ENCODE data around the gene CASP14. TPM values are rescaled to one million over a fixed set of nuclear protein-coding genes. Genes with fewer than 3 reads are reported as not detected.

The CASP14 gene
- total RNA-seq, 1 experiment from 2014 or later, result not detected

DNA sequence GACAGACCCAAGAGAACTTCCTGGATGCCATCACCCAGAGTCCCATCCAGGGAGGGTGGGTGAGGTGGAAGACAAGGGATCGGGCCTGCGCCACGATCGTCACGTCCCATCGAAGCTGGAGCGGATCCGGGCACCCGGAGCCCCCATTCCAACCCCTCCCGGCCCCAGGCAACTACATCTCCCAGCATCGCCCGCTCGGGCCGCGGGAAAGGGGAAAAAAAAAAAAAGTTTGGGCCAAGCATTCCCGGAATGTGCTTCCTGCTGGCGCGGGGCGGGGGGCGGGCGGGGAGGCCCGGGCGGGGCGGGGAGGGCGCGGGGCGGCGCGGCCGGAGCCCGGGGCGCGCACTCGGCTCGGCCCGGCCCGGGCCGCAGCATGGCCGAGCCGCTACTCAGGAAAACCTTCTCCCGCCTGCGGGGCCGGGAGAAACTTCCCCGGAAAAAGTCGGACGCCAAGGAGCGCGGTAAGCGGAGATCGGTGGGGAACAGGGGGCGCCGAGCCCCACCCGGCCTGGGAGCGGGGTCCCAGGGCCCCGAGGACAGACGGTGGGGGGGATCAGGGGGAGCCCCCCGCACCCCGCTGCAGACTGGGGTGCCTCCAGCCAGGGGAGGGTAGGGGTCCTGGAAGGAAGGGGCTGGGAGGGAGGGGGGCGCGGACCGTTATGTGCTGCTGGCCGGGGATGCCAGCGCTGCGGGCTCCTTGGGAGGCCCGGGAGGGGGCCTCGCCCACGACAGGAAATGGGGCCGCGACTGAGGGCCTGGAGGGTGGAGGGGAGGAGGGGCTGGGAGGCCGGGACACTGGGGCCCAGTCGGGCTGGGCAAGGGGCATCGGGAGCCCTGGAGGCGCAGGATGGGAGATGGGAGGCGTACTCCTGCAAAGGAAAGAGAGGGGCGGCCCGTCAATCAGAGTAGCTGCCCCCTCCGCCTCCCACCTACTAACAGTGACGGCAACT is 58.1 kb downstream of the CASP14 start, which contains the start of gene SYDE1:
SYDE1 (plus strand) TSS at position 341 of the 950 bp plus-strand sequence; CDS start at position 374, 33 bp downstream.
- TF ChIP-seq, protein P1, sequence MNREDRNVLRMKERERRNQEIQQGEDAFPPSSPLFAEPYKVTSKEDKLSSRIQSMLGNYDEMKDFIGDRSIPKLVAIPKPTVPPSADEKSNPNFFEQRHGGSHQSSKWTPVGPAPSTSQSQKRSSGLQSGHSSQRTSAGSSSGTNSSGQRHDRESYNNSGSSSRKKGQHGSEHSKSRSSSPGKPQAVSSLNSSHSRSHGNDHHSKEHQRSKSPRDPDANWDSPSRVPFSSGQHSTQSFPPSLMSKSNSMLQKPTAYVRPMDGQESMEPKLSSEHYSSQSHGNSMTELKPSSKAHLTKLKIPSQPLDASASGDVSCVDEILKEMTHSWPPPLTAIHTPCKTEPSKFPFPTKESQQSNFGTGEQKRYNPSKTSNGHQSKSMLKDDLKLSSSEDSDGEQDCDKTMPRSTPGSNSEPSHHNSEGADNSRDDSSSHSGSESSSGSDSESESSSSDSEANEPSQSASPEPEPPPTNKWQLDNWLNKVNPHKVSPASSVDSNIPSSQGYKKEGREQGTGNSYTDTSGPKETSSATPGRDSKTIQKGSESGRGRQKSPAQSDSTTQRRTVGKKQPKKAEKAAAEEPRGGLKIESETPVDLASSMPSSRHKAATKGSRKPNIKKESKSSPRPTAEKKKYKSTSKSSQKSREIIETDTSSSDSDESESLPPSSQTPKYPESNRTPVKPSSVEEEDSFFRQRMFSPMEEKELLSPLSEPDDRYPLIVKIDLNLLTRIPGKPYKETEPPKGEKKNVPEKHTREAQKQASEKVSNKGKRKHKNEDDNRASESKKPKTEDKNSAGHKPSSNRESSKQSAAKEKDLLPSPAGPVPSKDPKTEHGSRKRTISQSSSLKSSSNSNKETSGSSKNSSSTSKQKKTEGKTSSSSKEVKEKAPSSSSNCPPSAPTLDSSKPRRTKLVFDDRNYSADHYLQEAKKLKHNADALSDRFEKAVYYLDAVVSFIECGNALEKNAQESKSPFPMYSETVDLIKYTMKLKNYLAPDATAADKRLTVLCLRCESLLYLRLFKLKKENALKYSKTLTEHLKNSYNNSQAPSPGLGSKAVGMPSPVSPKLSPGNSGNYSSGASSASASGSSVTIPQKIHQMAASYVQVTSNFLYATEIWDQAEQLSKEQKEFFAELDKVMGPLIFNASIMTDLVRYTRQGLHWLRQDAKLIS (CRISPR knock-in tag; IDR thresholded peaks at IDR 0.05; ENCODE audit: borderline replicate concordance), result no peak
- no peak for TF ChIP-seq ZNF263 (CRISPR knock-in tag; IDR thresholded peaks at IDR 0.05; ENCODE audit: low read depth)
- TF ChIP-seq, protein P2, sequence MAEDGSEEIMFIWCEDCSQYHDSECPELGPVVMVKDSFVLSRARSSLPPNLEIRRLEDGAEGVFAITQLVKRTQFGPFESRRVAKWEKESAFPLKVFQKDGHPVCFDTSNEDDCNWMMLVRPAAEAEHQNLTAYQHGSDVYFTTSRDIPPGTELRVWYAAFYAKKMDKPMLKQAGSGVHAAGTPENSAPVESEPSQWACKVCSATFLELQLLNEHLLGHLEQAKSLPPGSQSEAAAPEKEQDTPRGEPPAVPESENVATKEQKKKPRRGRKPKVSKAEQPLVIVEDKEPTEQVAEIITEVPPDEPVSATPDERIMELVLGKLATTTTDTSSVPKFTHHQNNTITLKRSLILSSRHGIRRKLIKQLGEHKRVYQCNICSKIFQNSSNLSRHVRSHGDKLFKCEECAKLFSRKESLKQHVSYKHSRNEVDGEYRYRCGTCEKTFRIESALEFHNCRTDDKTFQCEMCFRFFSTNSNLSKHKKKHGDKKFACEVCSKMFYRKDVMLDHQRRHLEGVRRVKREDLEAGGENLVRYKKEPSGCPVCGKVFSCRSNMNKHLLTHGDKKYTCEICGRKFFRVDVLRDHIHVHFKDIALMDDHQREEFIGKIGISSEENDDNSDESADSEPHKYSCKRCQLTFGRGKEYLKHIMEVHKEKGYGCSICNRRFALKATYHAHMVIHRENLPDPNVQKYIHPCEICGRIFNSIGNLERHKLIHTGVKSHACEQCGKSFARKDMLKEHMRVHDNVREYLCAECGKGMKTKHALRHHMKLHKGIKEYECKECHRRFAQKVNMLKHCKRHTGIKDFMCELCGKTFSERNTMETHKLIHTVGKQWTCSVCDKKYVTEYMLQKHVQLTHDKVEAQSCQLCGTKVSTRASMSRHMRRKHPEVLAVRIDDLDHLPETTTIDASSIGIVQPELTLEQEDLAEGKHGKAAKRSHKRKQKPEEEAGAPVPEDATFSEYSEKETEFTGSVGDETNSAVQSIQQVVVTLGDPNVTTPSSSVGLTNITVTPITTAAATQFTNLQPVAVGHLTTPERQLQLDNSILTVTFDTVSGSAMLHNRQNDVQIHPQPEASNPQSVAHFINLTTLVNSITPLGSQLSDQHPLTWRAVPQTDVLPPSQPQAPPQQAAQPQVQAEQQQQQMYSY (CRISPR knock-in tag; IDR thresholded peaks at IDR 0.05), result peak; percentile 58
- TF ChIP-seq, protein P3, sequence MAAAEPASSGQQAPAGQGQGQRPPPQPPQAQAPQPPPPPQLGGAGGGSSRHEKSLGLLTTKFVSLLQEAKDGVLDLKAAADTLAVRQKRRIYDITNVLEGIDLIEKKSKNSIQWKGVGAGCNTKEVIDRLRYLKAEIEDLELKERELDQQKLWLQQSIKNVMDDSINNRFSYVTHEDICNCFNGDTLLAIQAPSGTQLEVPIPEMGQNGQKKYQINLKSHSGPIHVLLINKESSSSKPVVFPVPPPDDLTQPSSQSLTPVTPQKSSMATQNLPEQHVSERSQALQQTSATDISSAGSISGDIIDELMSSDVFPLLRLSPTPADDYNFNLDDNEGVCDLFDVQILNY (CRISPR knock-in tag; IDR thresholded peaks at IDR 0.05), result peak; percentile 83
- POLR2A ChIA-PET, result interaction anchor here (0.6 to 1.5 kb wide), 2 partner anchors 14 to 312 kb away, joined by 4 to 6 read pairs; partner anchors contain the start of gene AKAP8L
- H3K27ac Mint-ChIP-seq, result peak within 1 kb of the TSS; percentile 72

More for the DNA sequence above, 58.1 kb downstream of the CASP14 start, which contains the start of gene SYDE1:
- Mint-ChIP-seq H3K36me3 (peaks cover 11% of the 10 kb centered on the region), H3K4me1 (peaks cover 13% of the 10 kb centered on the region), H3K9me3 (peaks cover 3% of the 10 kb centered on the region; the same call in 1 of the 2 replicates), H3K27me3 (ENCODE audit: low read depth) (peaks cover 8% of the 10 kb centered on the region; the same call in 1 of the 2 replicates), H3K4me3 (peak within 1 kb of the TSS; percentile 78)
- CTCF ChIA-PET, result interaction anchor here (0.8 to 4.1 kb wide), 5 partner anchors 15 to 321 kb away, joined by 3 to 33 read pairs (median 5); no protein-coding TSS in a partner anchor
- peak; percentile 72 for ATAC-seq
- peak; percentile 71 for DNase-seq (ENCODE audit: low spot score)

Other genes starting within 250 kb of the CASP14 start
- gene OR7A5, start 214.3 kb upstream of the CASP14 start, total RNA-seq (2021), result not detected in 3 replicates
- not detected in 3 replicates for gene OR7C1, start 214.3 kb upstream of the CASP14 start, total RNA-seq (2021)
- not detected in 3 replicates for gene OR7A10, start 200.6 kb upstream of the CASP14 start, total RNA-seq (2021)
- gene OR7A17, start 163.3 kb upstream of the CASP14 start, total RNA-seq (2021), result not detected in 3 replicates
- gene OR7C2, start 108.0 kb upstream of the CASP14 start, total RNA-seq (2021), result not detected in 3 replicates
- 12.0 to 16.1 TPM (median 14.1 TPM) in 3 replicates for gene SLC1A6, start 69.6 kb upstream of the CASP14 start, total RNA-seq (2021)
- gene OR1I1, start 32.7 kb downstream of the CASP14 start, total RNA-seq (2021), result not detected in 3 replicates
- gene SYDE1, start 57.9 kb downstream of the CASP14 start, total RNA-seq (2021), result 15.0 to 21.9 TPM (median 19.6 TPM) in 3 replicates
- gene NOTCH3, start 151.5 kb downstream of the CASP14 start, total RNA-seq (2021), result 133 to 153 TPM (median 144 TPM) in 3 replicates
- gene EPHX3, start 183.0 kb downstream of the CASP14 start, total RNA-seq (2021), result 27.1 to 31.3 TPM (median 29.9 TPM) in 3 replicates